LNCaP clone FGC (cell line): ENCODE results near the gene LRRK2.
"Not testable (repeated sequence)": the region's sequence is repeated elsewhere in the genome, so short reads cannot be mapped to it uniquely, and the experiment has no call there.

Experiments used
- DNase-seq: peaks from one replicate; pipeline ENCODE4 v3.0.0-alpha.2; 2011; ENCODE audit warnings: low read depth
- H3K4me3 ChIP-seq: 2 replicates; pipeline ENCODE4 v1.5.1; 2011; ENCODE audit warnings: mild to moderate bottlenecking, low read depth, low read length, control low read depth
- CTCF ChIP-seq: IDR thresholded peaks from 2 replicates; pipeline ENCODE4 v1.5.1; 2012; ENCODE audit warnings: mild to moderate bottlenecking; ENCODE audit not compliant: control insufficient read depth, insufficient read depth; ENCODE audit errors: extremely low read depth

LRRK2 gene

DNA sequence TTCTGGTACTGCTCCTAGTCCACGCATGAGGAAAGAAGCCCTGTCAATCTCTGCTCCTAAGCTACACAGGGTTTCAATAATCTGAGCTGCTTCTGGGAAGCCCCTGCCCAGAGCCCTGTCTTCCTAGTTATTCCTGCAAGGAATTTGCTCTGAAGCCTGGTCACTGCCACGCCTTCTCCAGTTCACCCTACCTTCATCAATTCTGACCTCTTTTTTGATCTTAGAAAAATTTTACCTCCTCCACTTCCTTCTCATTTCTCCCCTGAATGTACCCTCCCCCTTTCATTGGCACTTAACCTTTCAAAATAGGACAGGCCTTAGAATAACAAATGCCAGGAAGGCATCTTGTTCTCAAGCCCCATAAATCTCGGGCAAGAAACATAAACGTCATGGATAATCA is 14.9 kb upstream of the LRRK2 start:
- no peak for DNase-seq
- TF ChIP-seq CTCF, result no peak
- no peak overlapping the region for H3K4me3 ChIP-seq

GRCh38 chr12:40211186-40211585 is 13.6 kb upstream of the LRRK2 start:
- H3K4me3 ChIP-seq, DNase-seq: not testable (repeated sequence)

GRCh38 chr12:40212566-40212965 is 12.2 kb upstream of the LRRK2 start:
- no peak for DNase-seq
- TF ChIP-seq CTCF, result no peak
- no peak overlapping the region for H3K4me3 ChIP-seq

- no peak for DNase-seq
- H3K4me3 ChIP-seq, result no peak overlapping the region
- no peak for TF ChIP-seq CTCF
Measured at GRCh38 chr12:40215982-40216381, 8.8 kb upstream of the LRRK2 start.

- no peak for TF ChIP-seq CTCF
- no peak overlapping the region for H3K4me3 ChIP-seq
- no peak for DNase-seq
Measured at GRCh38 chr12:40216516-40217288, 8.1 kb upstream of the LRRK2 start.

DNA sequence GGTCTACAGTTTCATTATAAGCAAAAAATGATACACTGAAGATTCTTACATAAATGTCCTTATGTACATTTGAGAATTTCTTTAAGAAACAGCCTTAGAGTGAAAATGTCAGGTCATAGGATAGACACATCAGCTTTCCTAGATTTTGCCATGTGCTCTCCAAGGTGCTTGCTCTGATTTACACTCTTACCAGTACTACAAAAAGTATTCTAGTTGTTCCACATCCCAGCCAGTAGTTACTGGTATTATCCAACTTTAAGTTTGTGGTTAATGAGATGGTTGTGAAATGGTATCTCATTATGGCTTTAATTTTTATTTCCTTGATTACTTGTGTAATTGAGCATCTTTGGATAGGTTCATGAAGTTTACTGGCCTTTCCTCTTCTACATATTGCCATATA is 5.0 kb upstream of the LRRK2 start:
- TF ChIP-seq CTCF, result no peak
- DNase-seq, result no peak
- no peak overlapping the region for H3K4me3 ChIP-seq

DNA sequence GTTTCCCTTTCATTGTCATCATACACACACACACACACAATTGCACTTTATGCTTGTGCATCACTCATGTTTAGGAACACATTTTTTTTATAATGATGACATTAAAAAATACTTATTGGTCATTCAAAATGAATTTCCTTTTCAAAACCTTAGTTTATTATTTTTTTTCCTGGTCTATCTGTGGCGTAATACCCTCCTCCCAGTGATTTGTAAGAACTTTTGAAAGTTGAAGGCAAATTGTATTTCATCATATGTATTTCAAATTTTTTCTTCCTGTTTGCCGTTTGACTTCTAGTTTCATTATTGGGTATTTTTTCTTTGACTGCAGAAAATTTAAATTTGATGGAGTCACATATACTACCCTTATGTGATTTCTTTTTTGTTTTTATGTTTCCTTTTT is 2.5 kb upstream of the LRRK2 start:
- H3K4me3 ChIP-seq, result no peak overlapping the region
- no peak for TF ChIP-seq CTCF
- no peak for DNase-seq
